CD4-positive, alpha-beta T cell treated with Interleukin-15 for 4 hours (primary cell): ENCODE data around the gene TMED1.
"Not testable (repeated sequence)": the region's sequence is repeated elsewhere in the genome, so short reads cannot be mapped to it uniquely, and the experiment has no call there.

Experiments used
- DNase-seq: peaks from one replicate; pipeline ENCODE4 v3.0.0-alpha.2; 2020; ENCODE audit warnings: low spot score

The TMED1 gene

GRCh38 chr19:10835754-10836478 is at the start of gene TMED1:
TMED1 (minus strand) TSS chr19:10836212; CDS start chr19:10836191, 21 bp downstream.
- peak; percentile 92 for DNase-seq

GRCh38 chr19:10885201-10886169 is 49.5 kb upstream of the TMED1 start:
- DNase-seq: no peak

- no peak for DNase-seq
Measured at GRCh38 chr19:10884274-10884673, 48.3 kb upstream of the TMED1 start.

- no peak for DNase-seq
Measured at GRCh38 chr19:10882108-10882457, 46.1 kb upstream of the TMED1 start.

GRCh38 chr19:10881403-10882107 is 45.5 kb upstream of the TMED1 start:
- no peak for DNase-seq

GRCh38 chr19:10878253-10878652 is 42.2 kb upstream of the TMED1 start:
- no peak for DNase-seq

GRCh38 chr19:10877608-10878007 is 41.6 kb upstream of the TMED1 start:
- DNase-seq: not testable (repeated sequence)

GRCh38 chr19:10876459-10877240 is 40.6 kb upstream of the TMED1 start:
- no peak for DNase-seq

- DNase-seq: no peak
Measured at GRCh38 chr19:10874024-10874423, 38.0 kb upstream of the TMED1 start.

- DNase-seq: no peak
Measured at GRCh38 chr19:10872546-10873107, 36.6 kb upstream of the TMED1 start.

GRCh38 chr19:10871711-10872545 is 35.9 kb upstream of the TMED1 start:
- DNase-seq: peak; percentile 22

GRCh38 chr19:10870955-10871603 is 35.1 kb upstream of the TMED1 start, which contains the start of gene CARM1:
CARM1 (plus strand) TSS chr19:10871553; CDS start chr19:10871703, 150 bp downstream.
- peak; percentile 99 for DNase-seq

GRCh38 chr19:10870501-10870954 is 34.5 kb upstream of the TMED1 start:
- DNase-seq: no peak

- DNase-seq: not testable (repeated sequence)
Measured at GRCh38 chr19:10869872-10870311, 33.9 kb upstream of the TMED1 start.

GRCh38 chr19:10868872-10869547 is 33.0 kb upstream of the TMED1 start:
- no peak for DNase-seq

- DNase-seq: no peak
Measured at GRCh38 chr19:10866495-10866894, 30.5 kb upstream of the TMED1 start.

- DNase-seq: peak; percentile 81
Measured at GRCh38 chr19:10864538-10864899, 28.5 kb upstream of the TMED1 start.

GRCh38 chr19:10863107-10863717 is 27.2 kb upstream of the TMED1 start:
- DNase-seq: no peak
